OCI-LY1 (cell line): ENCODE measurements around the gene MBNL1.

Source experiments
- H2AFZ ChIP-seq: fragments of 200-600 bp; sonication (generic), shearing (Covaris generic); 2 replicates; pipeline ENCODE4 v1.6.0; 2014; ENCODE audit warnings: antibody characterized with exemption, mild to moderate bottlenecking, low read length
- H3F3A ChIP-seq: fragments of 200-600 bp; sonication (generic), shearing (Covaris generic); 2 replicates; pipeline ENCODE4 v1.6.0; 2014; ENCODE audit warnings: mild to moderate bottlenecking, antibody characterized with exemption, low read length, moderate library complexity; ENCODE audit not compliant: insufficient read depth
- H3K27ac ChIP-seq: fragments of 200-600 bp; sonication (generic); 2 replicates; pipeline ENCODE4 v1.5.1; 2014; ENCODE audit warnings: low read length, mixed run types, mild to moderate bottlenecking, low read depth; ENCODE audit not compliant: poor library complexity, severe bottlenecking
- H3K27me3 ChIP-seq: fragments of 200-600 bp; sonication (generic); 2 replicates; pipeline ENCODE4 v1.6.0; 2014; ENCODE audit warnings: antibody characterized with exemption, mild to moderate bottlenecking, low read length, moderate library complexity; ENCODE audit not compliant: insufficient read depth
- H3K36me3 ChIP-seq: fragments of 200-600 bp; sonication (generic); 2 replicates; pipeline ENCODE4 v1.6.1; 2014; ENCODE audit warnings: mild to moderate bottlenecking, antibody characterized with exemption, low read length, moderate library complexity, mixed read lengths; ENCODE audit not compliant: insufficient read depth
- H3K4me1 ChIP-seq: fragments of 200-600 bp; sonication (generic); 2 replicates; pipeline ENCODE4 v1.5.1; 2014; ENCODE audit warnings: mild to moderate bottlenecking, low read length, moderate library complexity; ENCODE audit not compliant: insufficient read depth, severe bottlenecking
- H3K4me2 ChIP-seq: fragments of 200-600 bp; sonication (generic), shearing (Covaris generic); 2 replicates; pipeline ENCODE4 v1.6.1; 2014; ENCODE audit warnings: low read length
- H3K4me3 ChIP-seq: fragments of 200-600 bp; sonication (generic); 2 replicates; pipeline ENCODE4 v1.5.1; 2014; ENCODE audit warnings: low read length, low read depth, mild to moderate bottlenecking, mixed read lengths; ENCODE audit not compliant: poor library complexity, severe bottlenecking
- H3K79me2 ChIP-seq: fragments of 200-600 bp; shearing (Covaris generic); 2 replicates; pipeline ENCODE4 v1.6.1; 2016; ENCODE audit warnings: mixed run types, low read length, mixed read lengths; ENCODE audit not compliant: insufficient read depth
- H3K9ac ChIP-seq: fragments of 200-600 bp; sonication (generic), shearing (Covaris generic); 2 replicates; pipeline ENCODE4 v1.6.1; 2014; ENCODE audit warnings: mild to moderate bottlenecking, low read length, mixed read lengths
- H3K9me2 ChIP-seq: fragments of 200-600 bp; sonication (generic), shearing (Covaris generic); 2 replicates; pipeline ENCODE4 v1.6.1; 2014; ENCODE audit warnings: low read depth, mild to moderate bottlenecking, low read length, mixed read lengths
- H3K9me3 ChIP-seq: fragments of 200-600 bp; shearing (Covaris generic); 2 replicates; pipeline ENCODE4 v1.6.1; 2014; ENCODE audit warnings: low read length, mixed read lengths
- H4K20me1 ChIP-seq: fragments of 200-600 bp; sonication (generic), shearing (Covaris generic); 2 replicates; pipeline ENCODE4 v1.6.0; 2016; ENCODE audit warnings: mild to moderate bottlenecking, low read length; ENCODE audit not compliant: insufficient read depth
- EZH2 ChIP-seq: fragments of 200-600 bp; sonication (generic), shearing (Covaris generic); IDR thresholded peaks from 2 replicates; pipeline ENCODE4 v1.8.0; 2017; ENCODE audit warnings: borderline replicate concordance, mixed run types, mild to moderate bottlenecking, antibody characterized with exemption, low read length, moderate library complexity, mixed read lengths
- TF ChIP-seq, protein P1 (sequence below): fragments of 200-600 bp; sonication (generic), shearing (Covaris generic); IDR thresholded peaks from 2 replicates; pipeline ENCODE4 v1.5.1; 2017; ENCODE audit warnings: mild to moderate bottlenecking, antibody characterized with exemption, low read length, moderate library complexity, mixed read lengths

Gene MBNL1

DNA sequence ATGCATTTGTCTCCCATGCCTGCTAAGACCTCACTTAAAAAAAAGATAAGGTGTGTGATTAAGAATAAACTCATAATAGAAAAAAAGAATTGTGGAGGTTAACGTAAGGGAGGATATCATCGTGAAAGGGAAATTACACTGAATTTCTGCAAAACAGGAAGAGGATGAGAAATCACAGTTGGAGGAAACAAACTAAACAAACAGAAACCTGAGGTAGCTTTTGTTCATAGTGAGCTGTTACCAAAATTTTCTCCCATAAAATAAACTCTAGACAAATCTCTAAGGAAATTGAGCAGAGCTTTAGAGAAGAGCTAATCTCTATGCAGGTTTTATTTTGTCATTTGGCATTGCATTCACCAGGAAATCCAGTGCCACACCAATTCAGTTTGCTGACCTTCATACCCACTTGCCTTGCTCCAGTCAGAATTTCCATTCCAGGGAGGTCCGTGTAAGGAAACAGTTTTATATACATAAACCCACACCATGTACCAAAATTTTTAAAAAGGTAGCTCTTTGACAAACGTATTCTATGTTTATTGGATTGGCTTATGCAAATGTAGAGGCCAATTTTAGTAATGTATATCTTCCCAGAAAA is 231.2 kb downstream of the MBNL1 start:
- H3K27me3 ChIP-seq: no peaks in the 10 kb centered on the region
- no peak overlapping the region for H2AFZ ChIP-seq
- H3K4me1 ChIP-seq: no peaks in the 10 kb centered on the region
- H3K9me2 ChIP-seq: no peaks in the 10 kb centered on the region
- no peak overlapping the region for H3K27ac ChIP-seq
- H3K4me2 ChIP-seq: no peak overlapping the region
- H3K36me3 ChIP-seq: no peaks in the 10 kb centered on the region
- H3K9ac ChIP-seq: no peak overlapping the region
- no peak for TF ChIP-seq EZH2
- TF ChIP-seq, protein P1, sequence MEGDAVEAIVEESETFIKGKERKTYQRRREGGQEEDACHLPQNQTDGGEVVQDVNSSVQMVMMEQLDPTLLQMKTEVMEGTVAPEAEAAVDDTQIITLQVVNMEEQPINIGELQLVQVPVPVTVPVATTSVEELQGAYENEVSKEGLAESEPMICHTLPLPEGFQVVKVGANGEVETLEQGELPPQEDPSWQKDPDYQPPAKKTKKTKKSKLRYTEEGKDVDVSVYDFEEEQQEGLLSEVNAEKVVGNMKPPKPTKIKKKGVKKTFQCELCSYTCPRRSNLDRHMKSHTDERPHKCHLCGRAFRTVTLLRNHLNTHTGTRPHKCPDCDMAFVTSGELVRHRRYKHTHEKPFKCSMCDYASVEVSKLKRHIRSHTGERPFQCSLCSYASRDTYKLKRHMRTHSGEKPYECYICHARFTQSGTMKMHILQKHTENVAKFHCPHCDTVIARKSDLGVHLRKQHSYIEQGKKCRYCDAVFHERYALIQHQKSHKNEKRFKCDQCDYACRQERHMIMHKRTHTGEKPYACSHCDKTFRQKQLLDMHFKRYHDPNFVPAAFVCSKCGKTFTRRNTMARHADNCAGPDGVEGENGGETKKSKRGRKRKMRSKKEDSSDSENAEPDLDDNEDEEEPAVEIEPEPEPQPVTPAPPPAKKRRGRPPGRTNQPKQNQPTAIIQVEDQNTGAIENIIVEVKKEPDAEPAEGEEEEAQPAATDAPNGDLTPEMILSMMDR: no peak
- H3K4me3 ChIP-seq: no peak overlapping the region
- no peaks in the 10 kb centered on the region for H3F3A ChIP-seq
- H3K79me2 ChIP-seq: no peaks in the 10 kb centered on the region
- no peaks in the 10 kb centered on the region for H3K9me3 ChIP-seq
- no peaks in the 10 kb centered on the region for H4K20me1 ChIP-seq

DNA sequence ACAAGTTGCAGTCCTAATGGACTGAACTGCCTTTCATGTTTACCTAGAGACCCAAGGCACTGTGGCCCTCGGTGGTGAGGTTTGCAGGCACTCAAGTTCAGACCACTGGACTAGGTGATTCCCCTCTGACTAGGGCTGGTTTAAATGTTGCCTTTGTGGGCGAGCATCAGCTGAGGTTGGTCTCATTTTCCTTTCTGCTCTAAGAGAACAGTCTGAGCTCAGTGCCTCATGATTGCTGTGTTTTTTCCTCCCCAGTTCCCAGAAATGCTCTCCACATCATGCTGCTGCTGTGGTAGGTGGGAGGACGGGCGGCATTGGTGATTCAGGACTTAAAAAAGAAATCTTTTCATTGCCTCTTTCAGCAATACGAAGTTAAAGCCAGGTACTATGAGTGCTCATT is 237.2 kb downstream of the MBNL1 start:
- Histone ChIP-seq H2AFZ (no peak overlapping the region), H3F3A (no peaks in the 10 kb centered on the region), H3K36me3 (no peaks in the 10 kb centered on the region), H3K79me2 (no peaks in the 10 kb centered on the region), H3K9me2 (no peaks in the 10 kb centered on the region), H3K9ac (no peak overlapping the region), H3K4me1 (no peaks in the 10 kb centered on the region), H3K4me2 (no peak overlapping the region), H3K4me3 (no peak overlapping the region), H3K9me3 (no peaks in the 10 kb centered on the region), H3K27me3 (no peaks in the 10 kb centered on the region), H4K20me1 (no peaks in the 10 kb centered on the region), H3K27ac (no peak overlapping the region)
- TF ChIP-seq EZH2: no peak
- TF ChIP-seq, protein P1: no peak

DNA sequence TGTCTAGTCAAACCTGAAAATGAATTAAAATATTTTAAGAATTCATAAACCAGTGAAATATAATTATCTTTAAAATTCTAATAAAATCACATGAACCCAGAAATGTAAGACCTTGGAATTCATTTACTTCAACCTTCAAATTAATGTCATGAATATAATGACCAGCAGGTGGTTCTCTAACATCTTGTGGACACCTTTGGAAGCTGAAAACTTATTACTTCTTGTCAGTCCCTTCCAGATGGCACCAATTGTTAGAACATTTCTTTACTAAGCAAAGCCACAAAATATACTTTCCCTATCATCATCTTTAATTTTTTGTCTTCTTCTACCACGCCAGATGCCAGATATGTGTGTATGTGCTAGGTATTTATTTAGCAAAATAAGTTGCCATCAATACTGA is 240.0 kb downstream of the MBNL1 start:
- H4K20me1 ChIP-seq: no peaks in the 10 kb centered on the region
- no peak overlapping the region for H3K4me3 ChIP-seq
- H3K27me3 ChIP-seq: no peaks in the 10 kb centered on the region
- no peaks in the 10 kb centered on the region for H3K79me2 ChIP-seq
- no peaks in the 10 kb centered on the region for H3F3A ChIP-seq
- H3K4me2 ChIP-seq: no peak overlapping the region
- H3K27ac ChIP-seq: no peak overlapping the region
- no peaks in the 10 kb centered on the region for H3K36me3 ChIP-seq
- H3K9ac ChIP-seq: no peak overlapping the region
- no peaks in the 10 kb centered on the region for H3K9me3 ChIP-seq
- H3K4me1 ChIP-seq: no peaks in the 10 kb centered on the region
- no peak overlapping the region for H2AFZ ChIP-seq
- TF ChIP-seq, protein P1: peak; percentile 40; the same call in 1 of the 2 replicates
- no peak for TF ChIP-seq EZH2
- H3K9me2 ChIP-seq: no peaks in the 10 kb centered on the region
